HEK293 (cell line): ENCODE measurements around the gene C17orf50.

Experiments
- AEBP2 ChIP-seq: fragments of 450-650 bp; formaldehyde crosslinking; IDR thresholded peaks from 2 replicates; pipeline ENCODE4 v1.5.1; 2016; ENCODE audit warnings: missing biosample characterization, missing genetic modification characterization, borderline replicate concordance
- FEZF1 ChIP-seq: fragments of 450-650 bp; formaldehyde crosslinking; IDR thresholded peaks from 2 replicates; pipeline ENCODE4 v1.5.1; 2016; ENCODE audit warnings: missing biosample characterization, missing genetic modification characterization
- GLI2 ChIP-seq: fragments of 450-650 bp; formaldehyde crosslinking; IDR thresholded peaks from 2 replicates; pipeline ENCODE4; 2017; ENCODE audit warnings: missing biosample characterization, missing genetic modification characterization, low read depth, borderline replicate concordance
- INSM2 ChIP-seq: fragments of 450-650 bp; formaldehyde crosslinking; IDR thresholded peaks from 2 replicates; pipeline ENCODE4 v1.5.1; 2016; ENCODE audit warnings: missing biosample characterization, missing genetic modification characterization
- OSR2 ChIP-seq: fragments of 450-650 bp; formaldehyde crosslinking; IDR thresholded peaks from 2 replicates; pipeline ENCODE4 v1.5.1; 2016; ENCODE audit warnings: missing biosample characterization, missing genetic modification characterization
- PBX3 ChIP-seq: sonication (generic); formaldehyde crosslinking; IDR thresholded peaks from 2 replicates; pipeline ENCODE4 v1.8.1; 2022; ENCODE audit warnings: mild to moderate bottlenecking, moderate library complexity, missing genetic modification reagents
- RBAK ChIP-seq: fragments of 450-650 bp; formaldehyde crosslinking; IDR thresholded peaks from 2 replicates; pipeline ENCODE4 v1.5.1; 2016; ENCODE audit warnings: missing biosample characterization, missing genetic modification characterization
- REPIN1 ChIP-seq: fragments of 450-650 bp; formaldehyde crosslinking; IDR thresholded peaks from 2 replicates; pipeline ENCODE4 v1.5.1; 2017; ENCODE audit warnings: missing biosample characterization, missing genetic modification characterization, low read depth
- SP7 ChIP-seq: fragments of 450-650 bp; formaldehyde crosslinking; IDR thresholded peaks from 2 replicates; pipeline ENCODE4 v1.5.1; 2016; ENCODE audit warnings: missing biosample characterization, missing genetic modification characterization
- TRIM28 ChIP-seq: IDR thresholded peaks from 2 replicates; pipeline ENCODE4 v1.6.1; 2011; ENCODE audit warnings: low read length, control low read depth, borderline replicate concordance
- WT1 ChIP-seq: fragments of 450-650 bp; formaldehyde crosslinking; IDR thresholded peaks from 2 replicates; pipeline ENCODE4 v1.5.1; 2016; ENCODE audit warnings: missing biosample characterization, missing genetic modification characterization
- ZBTB17 ChIP-seq: fragments of 450-650 bp; formaldehyde crosslinking; IDR thresholded peaks from 2 replicates; pipeline ENCODE4 v1.5.1; 2016; ENCODE audit warnings: missing biosample characterization, missing genetic modification characterization
- ZBTB26 ChIP-seq: fragments of 450-650 bp; formaldehyde crosslinking; optimal IDR thresholded peaks from 2 replicates; pipeline ENCODE3; 2016; ENCODE audit warnings: missing biosample characterization, mild to moderate bottlenecking, missing genetic modification characterization
- ZBTB8A ChIP-seq: fragments of 450-650 bp; formaldehyde crosslinking; IDR thresholded peaks from 2 replicates; pipeline ENCODE4 v1.5.1; 2016; ENCODE audit warnings: missing biosample characterization, missing genetic modification characterization
- ZEB2 ChIP-seq: fragments of 450-650 bp; formaldehyde crosslinking; IDR thresholded peaks from 2 replicates; pipeline ENCODE4 v1.5.1; 2016; ENCODE audit warnings: missing biosample characterization, missing genetic modification characterization
- ZNF174 ChIP-seq: fragments of 450-650 bp; formaldehyde crosslinking; IDR thresholded peaks from 2 replicates; pipeline ENCODE4 v1.5.0; 2017; ENCODE audit warnings: missing biosample characterization, mild to moderate bottlenecking, missing genetic modification characterization
- ZNF223 ChIP-seq: fragments of 450-650 bp; formaldehyde crosslinking; IDR thresholded peaks from 2 replicates; pipeline ENCODE4 v1.5.1; 2016; ENCODE audit warnings: missing biosample characterization, missing genetic modification characterization
- ZNF23 ChIP-seq: fragments of 450-650 bp; formaldehyde crosslinking; IDR thresholded peaks from 2 replicates; pipeline ENCODE4 v1.5.1; 2016; ENCODE audit warnings: missing biosample characterization, missing genetic modification characterization, borderline replicate concordance
- ZNF239 ChIP-seq: fragments of 450-650 bp; formaldehyde crosslinking; IDR thresholded peaks from 2 replicates; pipeline ENCODE4 v1.5.1; 2016; ENCODE audit warnings: missing biosample characterization, missing genetic modification characterization
- ZNF324 ChIP-seq: fragments of 450-650 bp; formaldehyde crosslinking; IDR thresholded peaks from 2 replicates; pipeline ENCODE4 v1.5.1; 2016; ENCODE audit warnings: missing biosample characterization, missing genetic modification characterization
- ZNF518A ChIP-seq: fragments of 450-650 bp; formaldehyde crosslinking; conservative IDR thresholded peaks from 2 replicates; pipeline ENCODE4 v1.5.1; 2016; ENCODE audit warnings: low read depth, missing biosample characterization, missing genetic modification characterization
- ZNF561 ChIP-seq: fragments of 450-650 bp; IDR thresholded peaks from 2 replicates; pipeline ENCODE4 v1.5.1; 2018; ENCODE audit warnings: missing biosample characterization, missing genetic modification characterization, borderline replicate concordance
- ZNF580 ChIP-seq: fragments of 450-650 bp; formaldehyde crosslinking; IDR thresholded peaks from 2 replicates; pipeline ENCODE4 v1.5.1; 2016; ENCODE audit warnings: missing biosample characterization, missing genetic modification characterization
- ZNF585B ChIP-seq: fragments of 450-650 bp; formaldehyde crosslinking; IDR thresholded peaks from 2 replicates; pipeline ENCODE4 v1.5.1; 2016; ENCODE audit warnings: missing biosample characterization, missing genetic modification characterization
- ZNF629 ChIP-seq: fragments of 450-650 bp; formaldehyde crosslinking; IDR thresholded peaks from 2 replicates; pipeline ENCODE4 v1.5.1; 2017; ENCODE audit warnings: missing biosample characterization, missing genetic modification characterization
- ZNF747 ChIP-seq: fragments of 450-650 bp; formaldehyde crosslinking; IDR thresholded peaks from 2 replicates; pipeline ENCODE4 v1.5.1; 2016; ENCODE audit warnings: missing biosample characterization, missing genetic modification characterization
- ZNF768 ChIP-seq: fragments of 450-650 bp; formaldehyde crosslinking; IDR thresholded peaks from 2 replicates; pipeline ENCODE4 v1.5.1; 2018; ENCODE audit warnings: missing biosample characterization, mild to moderate bottlenecking, missing genetic modification characterization
- ZNF777 ChIP-seq: fragments of 450-650 bp; formaldehyde crosslinking; IDR thresholded peaks from 2 replicates; pipeline ENCODE4 v1.5.1; 2017; ENCODE audit warnings: missing biosample characterization, missing genetic modification characterization, borderline replicate concordance
- ZNF791 ChIP-seq: fragments of 450-650 bp; formaldehyde crosslinking; IDR thresholded peaks from 2 replicates; pipeline ENCODE4 v1.5.1; 2016; ENCODE audit warnings: missing biosample characterization, missing genetic modification characterization

C17orf50 gene

GRCh38 chr17:35764123-35764991, 3.7 kb downstream of the C17orf50 start (continued):
- TF ChIP-seq ZNF518A (tag by site-specific recombination) = peak; percentile 13; the same call in 1 of the 2 replicates
- TF ChIP-seq ZNF585B (tag by site-specific recombination) = no peak
- peak; percentile 55; the same call in 1 of the 2 replicates for TF ChIP-seq TRIM28
- TF ChIP-seq RBAK (tag by site-specific recombination) = 0 out of 2 replicates have a peak, but pooled peaks have one; percentile 8
- TF ChIP-seq ZNF777 = peak; percentile 93
- TF ChIP-seq ZNF791 (tag by site-specific recombination) = no peak
- no peak for TF ChIP-seq ZNF174
- TF ChIP-seq ZNF23 = no peak
- TF ChIP-seq ZBTB26 (tag by site-specific recombination) = peak; percentile 97
- TF ChIP-seq PBX3 = peak; percentile 41; the same call in 1 of the 2 replicates
- no peak for TF ChIP-seq FEZF1 (tag by site-specific recombination)
- TF ChIP-seq ZNF580 (tag by site-specific recombination) = peak; percentile 23; the same call in 1 of the 2 replicates
- TF ChIP-seq ZNF747 (tag by site-specific recombination) = no peak
- TF ChIP-seq ZBTB8A (tag by site-specific recombination) = peak; percentile 92
- peak; percentile 81 for TF ChIP-seq ZEB2 (tag by site-specific recombination)
- peak; percentile 81 for TF ChIP-seq SP7 (tag by site-specific recombination)
- peak; percentile 65 for TF ChIP-seq INSM2 (tag by site-specific recombination)
- TF ChIP-seq ZNF324 (tag by site-specific recombination) = peak; percentile 44; the same call in 1 of the 2 replicates
- peak; percentile 43; the same call in 1 of the 2 replicates for TF ChIP-seq ZNF629
- TF ChIP-seq OSR2 (tag by site-specific recombination) = peak; percentile 52; the same call in 1 of the 2 replicates
- no peak for TF ChIP-seq ZNF768 (tag by site-specific recombination)
- TF ChIP-seq ZNF561 = peak; percentile 85; the same call in 1 of the 2 replicates
- no peak for TF ChIP-seq WT1
- no peak for TF ChIP-seq GLI2 (tag by site-specific recombination)
- peak; percentile 77 for TF ChIP-seq ZBTB17
- no peak for TF ChIP-seq ZNF223 (tag by site-specific recombination)
- no peak for TF ChIP-seq ZNF239 (tag by site-specific recombination)
- no peak for TF ChIP-seq AEBP2
- TF ChIP-seq REPIN1 (tag by site-specific recombination) = no peak
